ENCODE data around the gene RAD51. TPM values are rescaled to one million over a fixed set of nuclear protein-coding genes. Genes with fewer than 3 reads are reported as not detected.
A peak's percentile ranks its signal among the peaks of the same experiment; 100 is the strongest.

The RAD51 gene
- total RNA-seq, 1 experiment from 2014 or later: 22.5 TPM

- no TSS peak for BruUV-seq (replicated peaks)
- H3F3A ChIP-seq (ENCODE audit: insufficient read depth, low read depth): peaks cover 15% of the 10 kb centered on the region
- no peaks in the 10 kb centered on the region for H3K36me3 ChIP-seq (ENCODE audit: low read depth)
- no peaks in the 10 kb centered on the region for H3K9me2 ChIP-seq (ENCODE audit: insufficient read depth)
- CTCF ChIA-PET: no interaction called here
- peaks cover 17% of the 10 kb centered on the region for H3K4me1 ChIP-seq (replicated peaks; ENCODE audit: insufficient read depth)
- H3K4me2 ChIP-seq: no peak overlapping the region
- H2AFZ ChIP-seq: no peak overlapping the region
- intact Hi-C loops (cut with micrococcal nuclease; ENCODE audit: unreplicated experiment): no loop called here
- H3K9me3 ChIP-seq (ENCODE audit: insufficient read depth, low read depth): no peaks in the 10 kb centered on the region
- H3K79me2 ChIP-seq (ENCODE audit: low read depth): no peaks in the 10 kb centered on the region
- TF ChIP-seq EZH2 (IDR thresholded peaks at IDR 0.05; ENCODE audit: low read depth): no peak
- no peak for TF ChIP-seq CTCF (conservative IDR thresholded peaks at IDR 0.05)
- H3K27me3 ChIP-seq (ENCODE audit: insufficient read depth, low read depth): no peaks in the 10 kb centered on the region
- no peak for DNase-seq
- POLR2A ChIA-PET (ENCODE audit: unreplicated experiment): no interaction called here
- H3K4me3 ChIP-seq: no peak overlapping the region
- no peaks in the 10 kb centered on the region for H4K20me1 ChIP-seq (ENCODE audit: insufficient read depth)
- no peak overlapping the region for H3K27ac ChIP-seq
Measured at GRCh38 chr15:40685376-40685775, 9.6 kb upstream of the RAD51 start.

GRCh38 chr15:40688932-40689799 lies 5.8 kb upstream of the RAD51 start:
- no peaks in the 10 kb centered on the region for H4K20me1 ChIP-seq (ENCODE audit: insufficient read depth)
- H3K36me3 ChIP-seq (ENCODE audit: low read depth): no peaks in the 10 kb centered on the region
- no peaks in the 10 kb centered on the region for H3K9me3 ChIP-seq (ENCODE audit: insufficient read depth, low read depth)
- POLR2A ChIA-PET (ENCODE audit: unreplicated experiment): no interaction called here
- no peak overlapping the region for H2AFZ ChIP-seq
- intact Hi-C loops (cut with micrococcal nuclease; ENCODE audit: unreplicated experiment): no loop called here
- TF ChIP-seq CTCF (conservative IDR thresholded peaks at IDR 0.05): no peak
- TF ChIP-seq EZH2 (IDR thresholded peaks at IDR 0.05; ENCODE audit: low read depth): no peak
- no TSS peak for BruUV-seq (replicated peaks)
- peak overlapping the region; percentile 35 for H3K4me2 ChIP-seq
- peaks cover 26% of the 10 kb centered on the region for H3K4me1 ChIP-seq (replicated peaks; ENCODE audit: insufficient read depth)
- H3F3A ChIP-seq (ENCODE audit: insufficient read depth, low read depth): peaks cover 15% of the 10 kb centered on the region
- no peaks in the 10 kb centered on the region for H3K27me3 ChIP-seq (ENCODE audit: insufficient read depth, low read depth)
- CTCF ChIA-PET: interaction anchor here (0.6 kb wide), 1 partner anchor 247 kb away, joined by 5 read pairs; no protein-coding TSS in a partner anchor
- no peak overlapping the region for H3K4me3 ChIP-seq
- H3K27ac ChIP-seq: peak overlapping the region; percentile 23; the same call in 1 of the 2 replicates
- no peaks in the 10 kb centered on the region for H3K9me2 ChIP-seq (ENCODE audit: insufficient read depth)
- peak in 1 of 2 experiments; percentile 36 for DNase-seq
- H3K79me2 ChIP-seq (ENCODE audit: low read depth): no peaks in the 10 kb centered on the region

GRCh38 chr15:40691737-40692136 lies 3.2 kb upstream of the RAD51 start:
- ChIA-PET POLR2A (ENCODE audit: unreplicated experiment) (interaction anchor here (0.5 kb wide), 1 partner anchor 708 kb away, joined by 5 read pairs; no protein-coding TSS in a partner anchor), CTCF (no interaction called here)
- H3K4me3 ChIP-seq: no peak overlapping the region
- H3K27ac ChIP-seq: no peak overlapping the region
- no peaks in the 10 kb centered on the region for H3K9me2 ChIP-seq (ENCODE audit: insufficient read depth)
- BruUV-seq (replicated peaks): no TSS peak
- H3K27me3 ChIP-seq (ENCODE audit: insufficient read depth, low read depth): no peaks in the 10 kb centered on the region
- no peaks in the 10 kb centered on the region for H4K20me1 ChIP-seq (ENCODE audit: insufficient read depth)
- no peaks in the 10 kb centered on the region for H3K36me3 ChIP-seq (ENCODE audit: low read depth)
- H3K4me1 ChIP-seq (replicated peaks; ENCODE audit: insufficient read depth): peaks cover 33% of the 10 kb centered on the region
- peaks cover 15% of the 10 kb centered on the region for H3K79me2 ChIP-seq (ENCODE audit: low read depth)
- H2AFZ ChIP-seq: no peak overlapping the region
- no peak overlapping the region for H3K4me2 ChIP-seq
- no peak for TF ChIP-seq EZH2 (IDR thresholded peaks at IDR 0.05; ENCODE audit: low read depth)
- no peak for TF ChIP-seq CTCF (conservative IDR thresholded peaks at IDR 0.05)
- DNase-seq: peak in 1 of 2 experiments; percentile 63
- H3K9me3 ChIP-seq (ENCODE audit: insufficient read depth, low read depth): no peaks in the 10 kb centered on the region
- peaks cover 18% of the 10 kb centered on the region for H3F3A ChIP-seq (ENCODE audit: insufficient read depth, low read depth)
- intact Hi-C loops (cut with micrococcal nuclease; ENCODE audit: unreplicated experiment): no loop called here

Data from PC-9 (cell line).